GM18517 (cell line): ENCODE data around the gene ADGRL3.

Experiments
- ATAC-seq: cut with Tn5 transposase; IDR thresholded peaks from one replicate; pipeline ENCODE4 v1.9.1; 2021; ENCODE audit warnings: mild to moderate bottlenecking, moderate library complexity; ENCODE audit not compliant: unreplicated experiment

The ADGRL3 gene

DNA sequence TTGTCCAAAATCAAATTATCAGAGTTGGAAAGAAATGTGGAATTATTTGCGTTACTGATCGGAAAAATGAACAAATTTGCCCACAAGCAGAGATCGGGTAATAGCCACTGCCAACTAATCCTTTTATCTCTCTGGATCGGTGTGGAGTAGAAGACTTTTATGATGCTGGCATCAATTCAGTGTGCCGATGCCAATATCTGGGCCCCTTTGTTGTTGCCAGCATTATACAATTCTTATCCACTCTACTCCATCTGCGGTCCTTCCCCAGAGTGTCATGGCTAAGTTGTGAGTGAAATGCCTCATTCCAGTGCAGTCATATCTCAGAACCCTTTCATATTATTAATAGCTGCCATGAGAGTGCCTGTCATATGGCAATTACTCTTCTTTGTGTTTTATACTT lies 660.2 kb downstream of the ADGRL3 start:
- no peak for ATAC-seq

DNA sequence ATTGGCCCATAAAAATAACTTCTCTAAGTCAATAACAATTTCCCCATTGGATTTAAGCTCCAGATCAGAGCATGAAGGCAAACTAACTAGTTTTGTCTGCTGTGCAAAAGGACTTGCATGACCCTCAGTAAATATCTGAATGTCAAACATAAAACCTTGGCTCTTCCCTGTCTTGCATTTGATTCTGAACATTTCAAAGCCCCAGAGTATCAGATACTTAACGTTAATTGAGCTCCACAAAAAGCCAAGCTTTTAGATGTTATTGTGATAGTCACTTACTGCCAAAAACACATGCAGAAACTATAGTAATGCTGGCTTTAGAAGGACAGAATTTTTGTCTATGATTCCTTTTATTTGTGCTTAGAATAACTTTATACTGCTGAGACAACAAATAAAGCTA lies 664.2 kb downstream of the ADGRL3 start:
- ATAC-seq, result no peak

DNA sequence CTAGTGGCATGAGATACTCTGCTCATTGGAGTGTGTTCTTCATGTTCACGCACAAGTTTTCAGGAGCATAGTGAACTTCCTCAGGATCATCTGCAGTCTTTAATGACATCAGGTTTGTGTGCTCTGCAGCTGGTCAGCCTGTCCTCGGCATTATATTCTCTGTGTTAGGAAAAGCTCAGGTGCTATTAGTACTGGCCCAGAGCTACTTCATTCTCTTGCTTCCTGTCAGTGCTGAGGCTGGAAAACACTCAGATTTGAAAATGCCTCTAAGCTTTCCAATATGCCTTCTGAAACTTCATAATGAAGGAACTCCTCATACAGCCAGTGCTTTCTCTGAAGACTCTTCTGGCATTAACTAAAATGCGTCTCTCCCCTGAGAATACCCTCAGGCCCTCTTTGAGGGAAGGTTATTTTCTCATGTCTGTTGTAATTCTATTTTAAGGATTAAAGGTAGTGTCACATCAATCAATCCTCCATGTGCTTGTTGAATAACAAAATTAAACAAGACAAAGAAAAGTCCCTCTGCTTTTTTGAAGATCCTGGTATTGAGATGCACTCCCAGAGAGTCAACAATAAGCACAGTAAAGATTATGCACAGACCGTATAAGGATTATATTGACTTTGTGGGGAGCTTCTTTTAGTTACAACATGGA lies 666.4 kb downstream of the ADGRL3 start:
- no peak for ATAC-seq

DNA sequence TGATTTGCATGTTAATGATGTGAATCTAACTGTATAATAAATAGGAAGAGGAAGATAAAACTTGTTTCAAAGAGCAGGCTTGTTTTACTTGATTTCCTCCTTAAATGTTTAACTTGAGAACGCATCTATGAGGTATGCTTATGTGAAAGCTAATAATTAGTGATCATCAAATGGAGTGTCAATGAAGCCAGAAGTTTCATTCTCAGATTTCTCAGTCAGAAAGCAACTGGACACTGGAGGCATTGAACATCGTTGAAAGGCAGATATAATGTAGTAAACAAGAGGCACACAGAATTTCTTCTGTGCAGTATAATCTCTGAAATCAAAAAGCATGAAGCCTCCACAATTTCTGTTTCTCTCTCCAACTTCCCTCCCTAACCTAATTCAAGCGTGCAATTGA lies 672.9 kb downstream of the ADGRL3 start:
- no peak for ATAC-seq

DNA sequence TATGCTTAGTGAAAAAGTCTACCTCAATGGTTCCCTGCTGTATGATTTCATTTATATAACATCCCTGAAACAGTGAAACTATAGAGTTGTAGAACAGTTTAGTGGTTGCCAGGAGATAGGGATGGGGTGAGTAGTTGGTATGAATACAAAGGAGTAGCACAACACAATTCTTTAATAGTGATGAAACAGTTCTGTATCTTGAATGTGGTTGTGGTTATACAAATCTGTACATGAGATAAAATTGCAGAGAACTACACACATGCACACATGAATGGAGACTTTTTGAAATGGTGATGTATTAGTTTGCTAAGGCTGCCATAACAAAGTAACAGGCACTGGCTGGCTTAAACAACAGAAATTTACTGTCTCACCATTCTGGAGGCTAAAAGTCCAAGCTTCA lies 677.1 kb downstream of the ADGRL3 start:
- no peak for ATAC-seq

DNA sequence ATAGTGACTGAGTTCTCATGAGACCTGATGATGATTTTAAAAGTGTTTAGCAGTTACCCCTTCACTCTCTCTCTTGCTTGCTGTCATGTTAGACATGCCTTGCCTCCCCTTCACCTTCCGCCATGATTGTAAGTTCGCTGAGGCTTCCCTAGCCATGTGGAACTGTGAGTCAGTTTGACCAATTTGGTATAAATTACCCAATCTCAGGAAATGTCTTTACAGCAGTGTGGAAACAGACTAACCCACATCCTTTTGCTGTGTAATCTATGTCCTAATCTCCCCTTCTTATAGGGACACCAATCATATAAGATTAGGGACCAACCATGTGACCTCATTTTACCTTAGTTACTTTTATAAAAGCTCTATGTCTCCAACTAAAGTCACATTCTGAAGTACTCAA lies 677.8 kb downstream of the ADGRL3 start:
- no peak for ATAC-seq

DNA sequence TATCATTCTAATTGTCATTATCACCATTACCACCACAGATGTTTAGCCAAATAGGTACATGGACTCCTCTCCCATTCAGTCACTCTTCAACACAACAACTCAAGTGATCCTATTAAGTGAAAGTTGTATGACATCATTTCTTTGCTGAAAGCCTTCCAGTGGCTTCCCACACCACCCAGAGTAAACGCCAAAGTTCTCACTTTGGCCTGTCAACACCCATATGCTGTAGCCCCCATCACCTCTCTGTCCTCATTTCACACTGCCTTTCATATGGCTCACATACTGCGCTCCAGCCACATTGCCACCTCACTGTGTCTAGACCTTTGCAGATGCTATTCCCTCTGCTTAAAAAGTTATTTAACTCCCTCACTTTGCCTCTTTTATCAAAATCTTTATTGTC lies 682.3 kb downstream of the ADGRL3 start:
- no peak for ATAC-seq

DNA sequence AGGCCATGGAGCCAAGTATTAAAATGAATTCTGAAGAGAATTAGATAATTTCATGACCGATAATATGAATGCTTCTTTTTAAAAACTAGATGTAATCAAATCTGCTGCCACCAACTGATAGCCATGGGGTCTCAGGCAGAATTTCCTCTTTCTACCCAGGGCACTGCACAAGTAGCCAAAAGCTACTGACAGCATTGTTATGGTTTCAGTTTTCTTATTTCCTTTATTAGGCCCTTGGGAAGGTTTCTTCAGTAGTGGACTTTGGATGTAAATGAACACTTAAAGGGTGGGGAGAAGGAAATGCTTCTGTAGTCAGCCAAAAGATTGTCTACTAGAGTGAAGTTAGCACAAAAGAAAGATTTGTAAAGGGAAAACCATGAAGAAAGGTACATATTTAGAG lies 686.0 kb downstream of the ADGRL3 start:
- ATAC-seq, result no peak

DNA sequence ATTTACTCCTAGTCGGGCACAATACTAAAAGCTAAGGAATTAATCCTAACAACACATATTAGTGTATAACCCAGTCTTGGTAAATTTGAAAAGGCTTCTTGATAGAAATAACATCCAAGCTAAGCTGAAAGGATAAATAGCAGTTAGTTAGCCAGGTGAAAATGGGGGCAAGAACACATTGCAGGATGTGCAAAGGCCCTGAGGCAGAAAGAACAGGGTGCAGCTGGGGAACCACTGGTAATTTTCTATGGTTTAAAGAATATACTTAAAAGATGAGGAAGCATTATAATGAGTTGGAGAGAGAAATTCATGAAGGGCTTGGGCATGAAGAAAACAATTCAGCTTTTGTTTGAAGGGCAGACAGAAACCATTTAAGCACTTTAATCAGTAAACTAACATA lies 689.0 kb downstream of the ADGRL3 start:
- ATAC-seq, result no peak

DNA sequence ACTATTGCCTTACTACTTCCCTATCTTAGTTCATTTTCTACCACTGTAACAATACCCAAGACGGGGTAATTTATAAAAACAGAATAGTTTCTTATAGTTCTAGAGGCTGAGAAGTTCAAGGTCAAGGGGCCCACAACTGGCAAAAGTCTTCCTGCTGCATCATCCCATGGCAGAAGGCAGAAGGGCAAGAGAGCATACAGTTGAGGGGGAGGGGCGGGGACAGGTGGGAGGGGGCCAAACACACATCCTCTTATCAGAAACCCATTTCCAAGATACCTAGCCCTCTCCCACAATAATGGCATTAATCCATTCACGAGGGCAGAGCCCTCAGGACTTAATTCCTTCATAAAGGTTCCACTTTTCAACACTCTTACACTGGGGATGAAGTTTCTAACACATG lies 690.2 kb downstream of the ADGRL3 start:
- no peak for ATAC-seq

DNA sequence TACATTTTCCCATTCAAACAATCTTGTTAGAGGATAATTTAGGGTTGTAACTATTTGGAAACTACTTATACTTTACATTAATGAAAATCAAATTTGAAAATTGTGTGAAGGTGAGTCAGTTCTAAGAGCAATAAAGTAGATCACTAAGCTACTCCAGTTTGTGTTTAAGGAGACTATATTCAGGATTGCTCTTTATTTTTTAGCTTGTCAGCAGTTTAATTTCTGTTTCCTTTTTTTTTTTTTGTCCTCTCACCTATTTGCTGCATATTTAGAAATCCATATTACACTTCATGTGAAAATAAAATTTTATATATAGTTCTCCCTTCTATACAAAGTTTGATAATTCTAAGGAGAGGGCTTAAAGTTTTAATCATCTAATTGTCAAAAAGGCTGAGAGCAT lies 691.8 kb downstream of the ADGRL3 start:
- no peak for ATAC-seq

DNA sequence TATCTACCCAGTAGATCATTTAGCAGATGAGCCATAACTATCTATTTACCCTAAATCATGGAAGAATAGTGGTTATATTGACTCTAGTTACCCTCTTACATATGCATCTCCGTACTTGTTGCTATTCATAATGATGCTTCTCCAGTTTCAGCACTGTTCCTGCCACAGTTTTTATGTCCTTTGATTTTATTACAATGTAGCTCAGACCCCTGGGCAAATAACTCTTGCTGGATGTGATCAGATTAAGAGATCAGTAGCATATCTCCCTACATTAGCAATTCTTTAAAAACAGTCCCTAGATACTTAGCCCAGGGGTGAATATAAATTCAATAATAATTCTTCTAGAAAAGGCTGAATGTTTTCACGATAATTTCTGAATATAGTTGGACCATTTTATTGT lies 696.5 kb downstream of the ADGRL3 start:
- ATAC-seq, result no peak

DNA sequence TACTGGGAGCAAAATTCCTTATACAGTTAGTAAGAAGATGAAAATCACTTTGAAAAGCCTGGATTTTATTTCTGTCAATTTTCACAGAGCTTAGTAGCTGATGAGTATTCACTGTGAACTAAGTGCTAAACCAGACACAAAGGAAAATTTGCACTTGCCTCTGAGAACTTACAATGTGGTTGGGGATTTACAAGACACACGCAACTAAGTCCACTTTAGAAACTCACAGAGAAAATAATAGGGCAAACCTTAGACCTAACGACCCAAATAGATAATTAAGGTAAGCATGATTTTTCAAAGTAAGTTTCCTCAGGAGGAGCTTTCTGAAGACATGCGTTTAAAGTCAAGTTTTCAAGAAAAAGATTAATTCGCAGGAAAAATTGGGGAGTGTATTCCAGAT lies 708.9 kb downstream of the ADGRL3 start:
- no peak for ATAC-seq

DNA sequence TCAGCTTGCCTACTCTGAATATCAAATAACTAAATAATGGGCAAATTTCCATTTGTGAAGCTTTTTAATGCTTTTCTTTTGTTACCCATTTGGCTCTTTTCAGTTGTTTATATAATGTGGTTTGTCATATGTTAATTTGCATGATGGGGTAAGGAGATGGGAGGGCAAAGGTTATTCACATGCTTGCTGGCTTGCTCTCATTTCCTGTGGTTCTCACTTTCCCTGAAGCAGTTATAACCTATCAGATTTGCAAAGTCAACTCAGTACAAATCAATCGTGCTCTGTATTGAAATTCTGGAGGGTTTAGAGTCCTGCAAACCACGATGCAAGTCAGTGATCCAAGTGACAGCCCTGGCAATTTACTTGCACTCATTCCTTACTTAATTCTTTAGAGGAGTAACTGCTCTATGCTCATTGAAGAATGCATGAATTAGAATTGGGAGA lies 711.2 kb downstream of the ADGRL3 start:
- no peak for ATAC-seq

DNA sequence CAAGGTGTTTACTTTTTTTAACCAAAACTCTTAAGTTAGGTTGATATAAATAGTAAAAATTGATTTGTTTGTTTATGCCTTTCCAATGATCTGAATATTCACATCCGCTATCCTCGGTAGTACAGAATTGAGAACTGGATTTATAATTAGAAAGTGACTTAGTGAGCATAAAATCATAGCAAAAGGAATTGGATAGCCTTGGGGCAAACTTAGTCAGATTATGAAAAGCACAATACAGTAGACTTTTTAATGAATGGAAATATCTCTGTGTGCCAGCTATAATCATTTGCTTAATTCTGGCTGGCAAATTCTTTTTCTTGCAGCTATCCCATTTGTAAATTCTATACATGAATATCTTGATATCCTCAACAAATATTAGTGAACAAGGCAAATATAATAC lies 713.5 kb downstream of the ADGRL3 start:
- ATAC-seq, result no peak

DNA sequence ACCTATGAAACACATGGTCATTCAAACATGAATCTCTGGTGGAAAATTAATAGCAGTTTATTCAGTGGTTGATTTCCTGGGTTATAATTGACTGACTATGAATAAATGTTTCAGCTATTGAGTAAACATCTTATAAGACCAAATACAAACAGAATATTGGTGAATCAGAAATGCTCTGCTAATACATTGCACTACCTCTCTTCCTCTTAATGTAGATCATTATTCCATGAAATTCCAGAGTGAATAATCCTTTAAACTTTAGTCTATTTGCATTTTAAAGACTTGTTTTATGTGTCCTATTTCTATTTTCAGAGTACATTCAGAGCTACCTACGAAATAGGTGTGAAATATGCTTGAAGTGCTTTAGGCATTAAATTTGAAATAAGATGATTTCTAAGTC lies 715.4 kb downstream of the ADGRL3 start:
- ATAC-seq, result no peak

DNA sequence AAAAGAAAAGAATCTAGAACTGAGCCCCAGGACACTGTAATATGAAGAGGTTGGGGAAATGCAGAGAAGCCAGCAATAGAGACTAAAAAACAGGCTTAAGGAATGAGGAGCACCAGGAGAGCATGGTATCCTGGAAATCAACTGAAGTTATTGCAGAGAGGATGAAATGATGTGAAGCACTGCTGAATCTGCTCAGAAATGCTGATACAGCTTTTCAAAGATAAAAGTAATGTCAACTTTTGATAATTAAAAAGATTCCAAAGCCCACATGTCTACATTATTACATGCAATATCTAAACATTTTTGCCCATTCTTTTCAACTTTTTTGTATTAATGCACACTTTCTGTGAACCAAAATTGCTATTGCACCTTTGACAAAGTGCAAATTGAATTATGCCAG lies 718.4 kb downstream of the ADGRL3 start:
- no peak for ATAC-seq

DNA sequence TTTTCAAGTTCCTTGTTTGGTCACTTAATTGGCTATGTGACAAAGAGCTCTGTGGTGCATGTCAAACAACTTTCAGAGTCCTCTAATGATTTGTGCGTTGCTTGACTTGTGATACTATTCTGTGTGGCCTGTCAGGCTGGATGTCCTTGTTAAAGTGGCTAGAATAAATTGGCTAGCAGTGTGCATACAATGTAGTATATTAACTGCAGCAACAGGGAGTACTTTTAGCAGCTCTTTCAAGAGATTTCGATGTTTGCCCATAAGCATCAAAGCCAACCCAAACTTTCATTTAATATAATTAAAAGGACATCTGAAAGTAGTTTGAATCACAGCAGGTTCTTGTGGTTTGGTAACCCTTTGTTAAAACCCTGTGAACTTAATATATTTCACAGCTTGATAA lies 718.9 kb downstream of the ADGRL3 start:
- no peak for ATAC-seq

DNA sequence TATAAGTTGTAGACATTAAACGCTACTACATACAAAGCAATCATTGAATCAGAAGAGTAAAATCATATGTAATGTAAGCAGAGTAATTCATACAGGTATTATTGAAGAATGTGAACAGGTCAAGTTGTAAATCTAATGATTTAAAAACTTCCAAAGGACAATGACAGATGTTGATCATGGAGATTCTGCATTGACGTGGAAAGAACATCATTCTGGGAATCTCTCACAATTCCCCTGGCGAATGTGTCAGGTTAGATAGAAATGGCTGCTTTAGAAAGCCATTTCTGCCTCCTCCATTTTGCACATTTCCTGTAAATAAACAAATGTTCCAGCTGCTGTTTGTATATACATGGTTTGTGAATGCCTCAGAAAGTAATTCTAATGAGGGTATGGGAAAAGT lies 719.4 kb downstream of the ADGRL3 start:
- no peak for ATAC-seq

DNA sequence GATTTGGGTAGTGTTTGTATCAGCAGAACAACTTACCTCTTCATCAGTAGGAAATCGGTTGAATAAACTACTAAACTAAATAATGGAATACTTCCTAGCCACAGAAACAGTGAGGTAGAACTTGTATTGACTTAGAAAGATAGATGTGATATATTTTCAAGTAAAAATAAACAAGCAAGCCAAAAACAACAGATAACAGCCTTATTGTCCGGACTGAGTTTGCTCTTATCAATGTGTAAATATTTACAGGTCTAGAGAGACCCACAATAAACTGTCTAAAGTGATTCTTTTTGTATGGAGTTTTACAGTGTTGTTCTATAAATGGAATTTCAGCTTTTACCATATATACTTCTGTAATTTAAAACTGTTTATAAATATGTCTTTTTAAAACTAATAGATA lies 721.8 kb downstream of the ADGRL3 start:
- no peak for ATAC-seq

DNA sequence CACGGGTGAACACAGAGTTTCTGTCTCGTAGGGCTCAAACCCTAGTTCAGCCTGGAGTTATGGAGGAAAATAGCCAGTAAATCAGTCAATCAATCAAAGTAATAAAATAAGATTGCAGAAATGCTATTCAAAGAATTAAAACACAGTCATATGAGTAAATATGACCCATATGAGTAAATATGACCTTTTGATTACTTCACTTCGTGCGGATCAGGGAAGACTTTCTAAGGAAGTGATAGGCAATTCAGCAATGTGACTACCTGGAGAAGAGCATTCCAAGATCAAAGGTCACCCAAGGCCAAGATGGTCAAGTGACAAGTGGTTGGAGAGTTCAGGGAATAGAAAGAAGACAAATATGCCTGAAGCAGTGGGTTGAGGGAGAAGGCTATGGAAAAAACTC lies 722.6 kb downstream of the ADGRL3 start:
- no peak for ATAC-seq

DNA sequence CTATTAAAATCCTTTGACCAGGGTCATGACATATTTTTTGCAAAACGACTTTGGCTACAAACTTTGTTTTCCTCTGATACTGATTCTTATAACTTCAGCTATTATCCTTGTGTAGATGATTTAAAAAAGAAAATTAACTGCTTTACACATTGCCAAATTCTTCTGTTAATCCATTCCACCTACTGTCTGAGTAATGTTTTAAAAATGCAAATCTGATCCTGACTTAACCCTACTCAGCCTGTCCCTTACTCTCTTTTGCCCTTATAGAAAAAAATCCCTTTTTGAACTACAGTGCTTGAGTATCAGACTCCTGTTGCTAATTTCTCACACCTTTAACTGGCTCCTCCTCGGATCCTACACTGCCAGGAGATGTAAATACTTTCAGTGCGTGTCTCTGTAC lies 723.1 kb downstream of the ADGRL3 start:
- no peak for ATAC-seq

DNA sequence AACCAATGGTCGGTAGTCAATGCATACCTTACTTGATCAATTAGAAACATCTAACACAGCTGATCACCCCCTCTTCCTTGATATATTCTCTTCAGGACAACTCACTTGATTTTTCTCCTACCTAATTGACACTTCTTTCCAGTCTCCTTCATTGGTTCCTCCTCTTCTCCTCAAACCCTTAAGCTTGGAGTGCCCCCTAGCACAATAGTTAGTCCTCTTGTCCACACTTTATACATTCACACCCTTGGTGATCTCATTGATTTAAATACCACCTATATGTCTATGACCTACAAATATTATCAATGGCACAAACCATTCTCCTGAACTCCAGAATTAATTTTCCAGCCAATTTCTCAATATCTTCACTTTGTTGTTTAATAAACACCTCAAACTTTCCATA lies 724.0 kb downstream of the ADGRL3 start:
- no peak for ATAC-seq

DNA sequence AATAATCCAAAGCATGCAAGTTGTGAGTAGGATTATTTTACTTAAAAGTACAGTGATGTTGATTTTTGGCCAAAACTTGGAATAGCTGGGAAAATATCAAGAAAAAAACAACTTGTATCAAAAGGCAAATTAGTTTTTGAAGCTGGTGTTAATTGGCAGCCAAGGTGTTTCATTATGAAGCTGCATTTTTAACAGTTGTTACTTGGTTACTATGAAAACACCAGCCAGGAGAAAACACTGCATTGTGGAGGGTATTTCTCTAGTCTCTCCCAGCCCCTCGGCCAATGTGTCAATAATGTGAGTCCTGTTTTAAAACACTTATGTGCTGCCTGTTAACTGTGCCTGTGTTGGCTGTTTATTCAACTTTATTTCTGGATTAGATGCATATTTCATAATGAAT lies 733.4 kb downstream of the ADGRL3 start:
- ATAC-seq, result no peak
